Endothelial cell of umbilical vein (primary cell): ENCODE data around the gene DAPK3.
"Not testable (repeated sequence)": the region's sequence is repeated elsewhere in the genome, so short reads cannot be mapped to it uniquely, and the experiment has no call there.

Experiments used
- CTCF ChIP-seq, 2 donors: IDR thresholded peaks; 1 replicate in 1 of 2; 2 replicates in 1 of 2; pipeline ENCODE4 v1.5.1; 2011; ENCODE audit warnings: low read length in 2 of 2, mild to moderate bottlenecking in 2 of 2, moderate library complexity in 2 of 2, control low read depth in 1 of 2, inconsistent platforms in 1 of 2, low read depth in 1 of 2; ENCODE audit not compliant: insufficient read depth in 1 of 2; ENCODE audit errors: extremely low read depth in 1 of 2
- EZH2 ChIP-seq: IDR thresholded peaks from 2 replicates; pipeline ENCODE4 v1.6.1; 2012; ENCODE audit warnings: borderline replicate concordance, low read depth, mild to moderate bottlenecking, moderate library complexity, low read length, inconsistent platforms; ENCODE audit not compliant: severe bottlenecking
- GATA2 ChIP-seq: IDR thresholded peaks from 2 replicates; pipeline ENCODE4 v1.7.0; 2011; ENCODE audit warnings: low read depth, mild to moderate bottlenecking, moderate library complexity, mixed read lengths, low read length; ENCODE audit not compliant: insufficient read length, insufficient read depth
- POLR2A ChIP-seq: IDR thresholded peaks from 2 replicates; pipeline ENCODE4 v1.6.1; 2012; ENCODE audit warnings: low read depth, mild to moderate bottlenecking, control low read depth, low read length
- POLR2AphosphoS5 ChIP-seq: IDR thresholded peaks from 2 replicates; pipeline ENCODE4 v1.6.1; 2012; ENCODE audit warnings: low read depth, mild to moderate bottlenecking, control low read depth, low read length, moderate library complexity; ENCODE audit not compliant: insufficient read depth

DNA sequence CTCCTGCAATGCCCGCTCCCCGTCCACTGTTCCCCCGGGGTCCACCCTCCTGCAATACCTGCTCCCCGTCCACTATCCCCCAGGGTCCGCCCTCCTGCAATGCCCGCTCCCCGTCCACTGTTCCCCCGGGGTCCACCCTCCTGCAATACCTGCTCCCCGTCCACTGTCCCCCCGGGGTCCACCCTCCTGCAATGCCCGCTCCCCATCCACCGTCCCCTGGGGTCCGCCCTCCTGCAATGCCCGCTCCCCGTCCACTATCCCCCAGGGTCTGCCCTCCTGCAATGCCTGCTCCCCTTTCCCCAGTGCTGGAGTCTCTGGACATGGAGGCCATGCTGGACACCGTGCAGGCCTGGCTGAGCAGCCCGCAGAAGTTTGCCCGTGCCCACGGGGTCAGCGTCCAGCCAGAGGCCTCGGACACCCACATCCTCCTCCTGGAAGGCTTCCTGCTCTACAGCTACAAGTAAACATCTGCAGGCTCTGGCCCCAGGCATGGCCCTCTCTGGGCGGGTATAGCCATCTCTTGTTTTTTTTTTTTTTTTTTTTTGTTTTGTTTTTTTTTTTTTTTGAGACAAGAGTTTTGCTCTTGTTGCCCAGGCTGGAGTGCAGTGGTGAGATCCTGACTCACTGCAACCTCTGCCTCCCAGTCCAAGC is 32.5 kb downstream of the DAPK3 start:
- not testable (repeated sequence) for TF ChIP-seq POLR2A; CTCF (IDR thresholded peaks at IDR 0.05; ENCODE audit: extremely low read depth in 1 of 2, insufficient read depth in 1 of 2, low read depth in 1 of 2, low read length in 2 of 2); GATA2; EZH2; POLR2AphosphoS5
